NCI-H1417 (cell line): ENCODE results near the gene TAGAP.

Source experiments
- DNase-seq, 3 experiments: peaks; one replicate each; lab custom pipeline; 2025; lab: John Stamatoyannopoulos, UW

The TAGAP gene

GRCh38 chr6:159071843-159072769 lies 27.3 kb upstream of the TAGAP start:
- DNase-seq = no peak

- no peak for DNase-seq
Observed at GRCh38 chr6:159068904-159069578, 24.2 kb upstream of the TAGAP start.

GRCh38 chr6:159067334-159067733 lies 22.5 kb upstream of the TAGAP start:
- no peak for DNase-seq

GRCh38 chr6:159066483-159066882 lies 21.7 kb upstream of the TAGAP start:
- no peak for DNase-seq

- DNase-seq = no peak
Observed at GRCh38 chr6:159065759-159066329, 21.1 kb upstream of the TAGAP start.

- DNase-seq = no peak
Observed at GRCh38 chr6:159065091-159065490, 20.3 kb upstream of the TAGAP start.

- DNase-seq = no peak
Observed at GRCh38 chr6:159064477-159064876, 19.7 kb upstream of the TAGAP start.

GRCh38 chr6:159063549-159063948 lies 18.8 kb upstream of the TAGAP start:
- no peak for DNase-seq

GRCh38 chr6:159062976-159063375 lies 18.2 kb upstream of the TAGAP start:
- no peak for DNase-seq

GRCh38 chr6:159062564-159062945 lies 17.8 kb upstream of the TAGAP start:
- no peak for DNase-seq

- DNase-seq = no peak
Observed at GRCh38 chr6:159061805-159062563, 17.2 kb upstream of the TAGAP start.

GRCh38 chr6:159061146-159061545 lies 16.4 kb upstream of the TAGAP start:
- no peak for DNase-seq

GRCh38 chr6:159059885-159060506 lies 15.2 kb upstream of the TAGAP start:
- no peak for DNase-seq

- DNase-seq = no peak
Observed at GRCh38 chr6:159059141-159059540, 14.3 kb upstream of the TAGAP start.

GRCh38 chr6:159056899-159057298 lies 12.1 kb upstream of the TAGAP start:
- DNase-seq = no peak

- peak in 2 of 3 experiments; percentile 52 to 76 for DNase-seq
Observed at GRCh38 chr6:159056432-159056831, 11.6 kb upstream of the TAGAP start.

GRCh38 chr6:159056003-159056402 lies 11.2 kb upstream of the TAGAP start:
- no peak for DNase-seq

- DNase-seq = no peak
Observed at GRCh38 chr6:159053781-159054398, 9.1 kb upstream of the TAGAP start.

GRCh38 chr6:159052720-159053119 lies 7.9 kb upstream of the TAGAP start:
- DNase-seq = no peak

- no peak for DNase-seq
Observed at GRCh38 chr6:159047891-159048685, 3.3 kb upstream of the TAGAP start.
